A204.1 (cell line): Measurements from ENCODE around the gene KCNQ1OT1.

Source experiments
- FAIRE-seq: peaks from 2 replicates; lab custom pipeline; 2012; peaks lifted over from hg19 to GRCh38; lab: Jason Lieb, UNC

The KCNQ1OT1 gene

GRCh38 chr11:2719831-2720590 lies 20.2 kb upstream of the KCNQ1OT1 start:
- FAIRE-seq: no peak

- no peak for FAIRE-seq
Measured at GRCh38 chr11:2718817-2719438, 19.1 kb upstream of the KCNQ1OT1 start.

GRCh38 chr11:2717561-2718325 lies 17.9 kb upstream of the KCNQ1OT1 start:
- FAIRE-seq: no peak

- no peak for FAIRE-seq
Measured at GRCh38 chr11:2716376-2717095, 16.7 kb upstream of the KCNQ1OT1 start.

- no peak for FAIRE-seq
Measured at GRCh38 chr11:2715716-2716350, 16.0 kb upstream of the KCNQ1OT1 start.

- FAIRE-seq: no peak
Measured at GRCh38 chr11:2714871-2715270, 15.1 kb upstream of the KCNQ1OT1 start.

- FAIRE-seq: no peak
Measured at GRCh38 chr11:2714463-2714800, 14.6 kb upstream of the KCNQ1OT1 start.

- FAIRE-seq: no peak
Measured at GRCh38 chr11:2713661-2714462, 14.1 kb upstream of the KCNQ1OT1 start.

GRCh38 chr11:2713094-2713493 lies 13.3 kb upstream of the KCNQ1OT1 start:
- no peak for FAIRE-seq

- FAIRE-seq: no peak
Measured at GRCh38 chr11:2711161-2711560, 11.4 kb upstream of the KCNQ1OT1 start.

- no peak for FAIRE-seq
Measured at GRCh38 chr11:2709429-2709828, 9.6 kb upstream of the KCNQ1OT1 start.

- FAIRE-seq: no peak
Measured at GRCh38 chr11:2708757-2709281, 9.0 kb upstream of the KCNQ1OT1 start.

GRCh38 chr11:2708151-2708581 lies 8.4 kb upstream of the KCNQ1OT1 start:
- FAIRE-seq: no peak

GRCh38 chr11:2707736-2708135 lies 7.9 kb upstream of the KCNQ1OT1 start:
- no peak for FAIRE-seq

- FAIRE-seq: no peak
Measured at GRCh38 chr11:2706321-2706720, 6.5 kb upstream of the KCNQ1OT1 start.

GRCh38 chr11:2704896-2705606 lies 5.3 kb upstream of the KCNQ1OT1 start:
- no peak for FAIRE-seq

- no peak for FAIRE-seq
Measured at GRCh38 chr11:2704356-2704755, 4.6 kb upstream of the KCNQ1OT1 start.

GRCh38 chr11:2703363-2704141 lies 3.8 kb upstream of the KCNQ1OT1 start:
- no peak for FAIRE-seq

GRCh38 chr11:2702771-2703362 lies 3.1 kb upstream of the KCNQ1OT1 start:
- no peak for FAIRE-seq
